Activated CD8-positive, alpha-beta memory T cell treated with anti-CD3 and anti-CD28 coated beads for 1 hour (primary cell): ENCODE results near the gene TBC1D23.
"Not testable (repeated sequence)": the region's sequence is repeated elsewhere in the genome, so short reads cannot be mapped to it uniquely, and the experiment has no call there.

Source experiments
- DNase-seq, 2 donors: peaks; one replicate each; pipeline ENCODE4 v3.0.0-alpha.2; 2020; ENCODE audit warnings: low read depth in 1 of 2; ENCODE audit errors: extremely low read depth in 1 of 2

TBC1D23 gene

DNA sequence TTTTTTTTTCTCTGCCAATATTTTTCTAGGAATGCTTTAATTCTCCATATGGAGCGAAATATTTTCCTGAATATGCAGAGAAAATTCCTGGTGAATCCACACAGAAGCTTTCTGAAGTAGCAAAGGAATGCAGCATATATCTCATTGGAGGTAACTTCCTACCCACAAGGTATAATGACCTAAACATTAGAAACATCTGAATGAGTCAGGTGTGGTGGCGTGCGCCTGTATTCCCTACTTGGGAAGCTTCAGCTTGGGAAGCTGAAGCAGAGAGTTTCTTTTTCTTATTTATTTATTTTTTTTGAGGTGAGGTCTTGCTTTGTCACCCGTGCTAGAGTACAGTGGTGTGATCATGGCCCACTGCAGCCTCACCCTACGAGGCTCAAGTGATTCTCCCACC, 79.0 kb downstream of the TBC1D23 start:
- no peak for DNase-seq

DNA sequence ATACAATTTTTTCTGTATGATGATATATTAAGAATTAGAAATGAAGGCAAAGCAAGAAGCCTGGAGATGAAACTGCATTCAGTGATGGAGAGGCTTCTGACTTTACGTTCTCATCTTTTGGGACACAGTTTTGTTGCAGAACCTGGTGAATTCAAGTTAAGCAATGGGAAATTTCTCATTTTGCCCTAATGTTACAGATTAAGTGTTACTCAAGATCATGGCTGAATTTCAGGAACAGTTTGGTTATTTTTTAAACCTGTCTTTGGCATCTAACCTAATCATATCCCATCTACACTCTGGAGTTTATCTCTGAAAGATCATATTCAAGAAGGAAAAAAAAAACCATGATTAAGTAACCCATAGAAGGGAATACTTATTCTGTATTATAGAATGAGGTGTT, 79.7 kb downstream of the TBC1D23 start:
- DNase-seq = no peak

DNA sequence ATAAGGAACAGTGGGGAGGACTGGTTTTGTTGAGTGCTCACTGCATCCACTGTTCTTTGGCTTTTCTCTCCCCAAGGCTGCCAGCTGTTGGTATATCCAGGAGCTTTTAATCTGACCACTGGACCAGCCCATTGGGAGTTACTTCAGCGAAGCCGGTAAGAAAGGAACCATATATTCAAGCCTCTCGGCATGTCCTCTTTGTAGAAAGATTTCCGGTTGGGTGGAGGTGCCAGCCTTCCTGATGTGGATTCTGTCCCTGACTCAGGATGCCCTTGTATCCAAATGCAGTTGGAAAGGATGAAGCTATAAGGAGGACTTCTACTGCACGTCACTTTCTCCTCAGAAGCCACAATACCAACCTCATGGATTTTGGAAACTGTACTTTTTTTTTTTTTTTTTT, 87.9 kb downstream of the TBC1D23 start:
- DNase-seq = no peak

DNA sequence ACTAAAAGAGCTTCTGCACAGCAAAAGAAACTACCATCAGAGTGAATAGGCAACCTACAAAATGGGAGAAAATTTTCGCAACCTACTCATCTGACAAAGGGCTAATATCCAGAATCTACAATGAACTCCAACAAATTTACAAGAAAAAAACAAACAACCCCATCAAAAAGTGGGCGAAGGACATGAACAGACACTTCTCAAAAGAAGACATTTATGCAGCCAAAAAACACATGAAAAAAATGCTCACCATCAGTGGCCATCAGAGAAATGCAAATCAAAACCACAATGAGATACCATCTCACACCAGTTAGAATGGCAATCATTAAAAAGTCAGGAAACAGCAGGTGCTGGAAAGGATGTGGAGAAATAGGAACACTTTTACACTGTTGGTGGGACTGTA, 91.0 kb downstream of the TBC1D23 start:
- DNase-seq = not testable (repeated sequence)

DNA sequence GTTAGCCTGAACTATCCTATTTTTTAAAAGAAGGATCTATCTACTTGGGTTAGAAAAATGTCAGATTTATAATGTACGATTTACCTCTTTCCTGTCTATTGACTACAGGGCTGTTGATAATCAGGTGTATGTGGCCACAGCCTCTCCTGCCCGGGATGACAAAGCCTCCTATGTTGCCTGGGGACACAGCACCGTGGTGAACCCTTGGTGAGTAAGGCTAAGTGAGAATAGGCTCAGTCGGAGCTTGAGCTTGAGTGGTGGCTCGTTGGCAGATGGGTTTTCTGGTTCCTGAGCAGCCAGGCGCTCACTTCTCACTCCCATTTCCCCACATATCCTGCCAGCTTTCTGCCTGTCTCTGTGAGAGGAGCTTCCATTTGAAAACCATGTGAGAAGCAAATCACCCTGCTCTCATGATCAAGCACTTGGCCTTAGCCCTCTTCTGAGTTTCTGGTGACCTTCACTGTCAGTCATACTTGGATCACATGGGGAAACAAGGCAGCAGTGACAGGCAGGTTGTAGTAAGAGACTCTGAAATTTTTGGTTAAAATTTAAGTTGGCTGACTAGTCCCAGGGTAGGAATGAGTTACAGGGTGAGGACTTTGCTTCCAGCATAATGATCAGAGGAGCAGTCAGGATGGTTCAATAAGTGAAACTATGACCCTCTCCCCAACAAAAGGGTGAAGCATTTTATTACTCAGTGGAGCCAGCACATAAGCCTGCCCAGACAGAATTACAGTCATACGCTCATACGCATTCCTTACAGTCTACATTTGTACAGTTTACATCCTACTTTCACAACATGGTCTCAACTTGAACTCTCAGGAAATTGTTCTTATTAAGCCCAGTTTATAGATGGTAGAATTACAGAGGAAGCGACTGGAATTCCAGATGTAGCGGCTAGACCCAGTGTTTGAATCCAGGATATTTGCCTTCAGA, 91.8 kb downstream of the TBC1D23 start:
- no peak for DNase-seq

DNA sequence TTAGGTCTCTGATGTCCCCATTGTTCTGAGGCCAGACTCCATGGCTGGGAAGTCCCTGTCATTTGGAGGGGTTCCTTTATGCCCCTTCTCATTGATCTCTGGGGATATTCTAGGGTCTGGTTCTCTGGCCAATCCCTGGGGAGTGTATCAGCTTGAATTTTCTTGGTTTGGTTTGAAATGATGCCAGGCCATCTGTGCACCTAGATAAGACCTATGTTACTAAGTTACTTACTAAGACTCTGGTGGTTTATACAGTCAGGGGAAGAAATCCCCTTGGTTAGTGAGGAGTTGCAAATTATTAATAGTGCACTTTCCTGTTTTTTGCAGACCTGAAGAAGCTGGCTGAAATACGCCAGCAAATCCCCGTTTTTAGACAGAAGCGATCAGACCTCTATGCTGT, 94.1 kb downstream of the TBC1D23 start:
- DNase-seq = no peak

DNA sequence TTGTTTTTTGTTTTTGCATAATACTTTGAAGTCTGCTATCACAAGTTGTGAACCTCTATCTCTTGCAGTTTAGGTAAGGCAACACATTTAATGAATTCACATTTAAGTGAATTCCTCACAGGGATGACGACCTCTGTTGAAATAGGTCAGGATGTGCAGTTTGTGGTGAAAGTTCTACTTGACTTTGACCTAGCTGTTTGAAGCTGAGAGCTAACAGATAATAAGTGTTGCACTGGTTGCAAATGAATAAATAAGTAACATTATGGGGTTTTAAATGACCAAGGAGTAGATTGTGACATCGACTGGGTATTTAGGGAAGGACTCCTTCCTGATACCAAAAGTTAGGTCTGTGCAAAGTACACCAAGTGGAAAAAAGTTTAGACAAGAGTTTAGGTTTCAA, 97.6 kb downstream of the TBC1D23 start:
- DNase-seq = no peak

DNA sequence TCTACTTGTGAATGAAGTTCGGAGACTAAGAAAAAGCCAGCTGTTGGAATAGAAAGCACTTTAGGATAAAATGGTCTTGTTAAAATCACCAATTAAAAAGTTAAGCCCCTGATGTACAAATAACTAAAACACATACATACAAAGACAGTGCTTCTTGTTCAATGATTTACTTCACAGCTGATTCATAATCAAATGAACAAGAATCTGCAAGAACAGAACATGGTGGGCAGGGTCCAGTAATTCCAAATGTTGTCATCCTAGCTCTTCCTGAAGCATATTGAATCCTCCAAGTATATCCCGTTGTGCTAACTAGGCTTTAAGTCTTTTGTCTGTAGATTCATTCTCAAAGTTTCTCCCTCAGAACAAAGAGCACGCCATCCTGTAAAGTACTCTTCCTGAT, 98.2 kb downstream of the TBC1D23 start:
- no peak for DNase-seq

DNA sequence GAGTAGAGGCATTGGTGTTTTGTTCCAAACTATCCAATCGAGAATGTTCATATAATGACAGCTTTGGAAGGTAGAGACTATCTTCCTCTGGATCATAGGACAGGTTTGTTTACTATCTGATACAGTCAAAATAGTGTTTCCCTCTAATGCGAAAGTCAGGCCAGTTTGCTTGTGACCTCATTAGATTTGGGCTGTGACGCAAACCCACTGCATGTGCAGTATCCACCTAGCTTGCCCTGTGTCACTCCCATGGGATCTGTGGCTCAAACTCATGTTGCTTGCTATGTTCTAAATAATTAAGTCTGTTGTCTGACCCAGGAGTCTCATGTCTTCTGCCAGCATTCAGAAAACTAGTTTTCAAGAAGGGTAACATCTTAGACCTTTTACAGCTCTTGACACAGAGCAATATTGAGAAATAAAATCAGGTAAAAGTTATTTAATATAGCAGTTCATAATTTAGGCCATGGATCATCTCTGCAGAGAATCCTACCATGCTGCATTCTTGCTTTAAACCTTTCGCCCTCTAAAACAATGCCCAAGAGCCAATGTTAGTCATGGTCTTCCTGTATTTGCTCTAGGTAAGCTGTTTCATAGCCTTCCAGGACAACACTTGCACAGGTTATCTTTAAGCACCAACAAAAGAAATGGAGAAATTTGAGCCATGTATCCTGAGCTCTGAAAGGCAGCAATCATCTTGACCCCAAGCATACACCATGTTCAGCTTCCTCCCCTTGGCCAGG, 100.1 kb downstream of the TBC1D23 start:
- no peak for DNase-seq

DNA sequence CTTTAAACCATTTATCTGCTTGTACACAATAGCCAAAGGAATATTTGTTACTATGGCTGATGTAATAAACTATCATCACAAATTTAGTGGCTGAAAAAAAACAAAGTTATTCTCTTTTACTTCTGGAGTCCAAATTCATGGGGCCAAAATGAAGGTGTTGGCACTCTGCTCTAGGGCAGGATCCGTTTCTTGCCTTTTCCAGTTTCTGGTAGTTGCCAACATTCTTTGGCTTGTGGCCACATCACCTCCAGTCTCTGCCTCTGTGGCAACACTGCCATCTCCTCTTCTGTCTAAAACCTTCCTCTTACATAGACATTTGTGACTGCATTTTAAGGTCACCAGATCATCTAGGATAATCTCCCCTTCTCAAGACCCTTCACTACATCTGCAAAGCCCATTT, 101.1 kb downstream of the TBC1D23 start:
- no peak for DNase-seq

DNA sequence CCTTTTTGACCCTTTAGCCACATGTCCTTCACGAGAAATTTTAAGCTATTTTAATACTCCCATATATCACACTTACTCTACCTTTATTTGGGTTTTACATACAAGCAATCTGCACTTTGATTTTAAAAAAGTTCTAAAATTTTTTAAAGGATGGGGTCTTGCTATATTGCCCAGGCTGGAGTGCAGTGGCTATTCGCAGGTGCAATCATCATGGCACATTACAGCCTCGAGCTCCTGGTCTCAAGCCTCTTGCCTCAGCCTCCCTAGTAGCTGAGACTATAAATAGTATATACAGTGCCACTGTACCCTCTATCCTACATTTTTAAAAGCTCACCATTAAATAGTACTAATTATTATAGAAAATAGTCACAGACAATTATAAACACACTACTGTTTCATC, 103.6 kb downstream of the TBC1D23 start:
- DNase-seq = no peak

DNA sequence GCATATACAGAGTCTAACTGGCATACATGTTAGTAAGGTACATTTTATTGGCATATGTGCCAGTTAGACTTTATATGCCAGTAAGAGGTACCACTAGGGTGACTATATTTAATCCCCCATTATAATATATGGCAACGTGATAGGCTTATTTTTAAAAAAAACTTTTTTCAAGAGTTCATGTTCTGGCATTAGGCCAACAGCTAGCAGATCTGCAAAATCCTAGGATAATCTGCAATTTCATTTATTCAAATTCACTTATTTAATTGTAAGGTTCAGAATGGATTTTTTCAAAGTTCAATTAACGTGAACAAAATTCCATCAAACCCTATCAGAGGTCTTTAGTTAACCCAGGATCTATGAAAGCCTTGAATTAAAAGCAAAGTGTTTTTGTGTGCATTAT, 105.6 kb downstream of the TBC1D23 start:
- DNase-seq = no peak

DNA sequence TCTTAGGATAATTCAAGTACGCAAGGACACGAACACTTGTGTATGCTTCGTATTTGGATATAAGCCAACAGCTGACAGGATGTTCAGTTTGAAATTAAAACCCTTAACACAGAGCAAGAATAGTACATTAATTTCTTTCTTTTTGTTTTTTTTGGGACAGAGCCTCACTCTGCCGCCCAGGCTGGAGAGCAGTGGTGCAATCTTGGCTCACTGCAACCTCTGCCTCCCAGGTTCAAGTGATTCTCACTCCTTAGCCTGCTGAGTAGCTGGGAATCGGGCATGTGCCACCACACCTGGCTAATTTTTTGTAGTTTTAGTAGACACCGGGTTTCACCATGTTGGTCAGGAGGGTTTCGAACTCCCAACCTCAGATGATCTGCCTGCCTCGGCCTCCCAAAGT, 107.6 kb downstream of the TBC1D23 start:
- no peak for DNase-seq

DNA sequence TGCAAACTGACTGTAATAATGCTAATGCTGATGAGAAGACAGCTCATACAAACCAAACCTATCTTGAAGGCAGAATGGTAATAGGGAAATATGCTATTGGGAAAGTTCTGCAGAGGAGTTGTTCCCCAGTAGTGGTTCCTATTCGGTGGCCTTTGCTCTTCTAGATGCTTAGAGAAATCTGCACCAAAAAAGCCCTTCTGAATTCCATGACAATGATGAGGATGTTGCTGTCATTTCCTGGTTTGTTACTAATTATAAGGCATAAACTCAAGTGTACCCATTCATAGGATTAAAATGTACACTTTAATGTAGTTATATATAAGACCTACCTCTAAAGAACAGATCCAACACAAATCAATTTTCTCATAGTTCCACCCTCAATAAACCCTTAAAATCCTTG, 110.0 kb downstream of the TBC1D23 start:
- DNase-seq = no peak

DNA sequence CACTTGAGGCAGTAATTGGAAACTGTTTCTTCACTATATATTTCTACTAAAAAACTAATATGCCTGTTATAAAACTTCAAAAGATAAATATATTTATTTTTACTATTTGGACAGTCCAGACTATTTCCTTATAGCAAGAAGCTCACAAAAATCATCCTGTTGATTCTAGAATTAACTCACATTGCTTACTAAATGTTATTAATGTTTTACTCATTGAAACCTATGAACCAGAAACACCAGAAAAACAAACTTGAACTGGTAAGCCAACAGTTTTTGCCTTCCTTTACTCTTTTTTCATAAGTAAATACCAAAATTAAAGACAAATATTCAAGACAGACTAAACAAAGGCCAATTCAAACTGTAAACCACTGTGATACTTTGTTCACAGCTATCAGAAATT, 113.7 kb downstream of the TBC1D23 start:
- no peak for DNase-seq
